ENCODE data around the gene KIAA1217.

Gene KIAA1217

DNA sequence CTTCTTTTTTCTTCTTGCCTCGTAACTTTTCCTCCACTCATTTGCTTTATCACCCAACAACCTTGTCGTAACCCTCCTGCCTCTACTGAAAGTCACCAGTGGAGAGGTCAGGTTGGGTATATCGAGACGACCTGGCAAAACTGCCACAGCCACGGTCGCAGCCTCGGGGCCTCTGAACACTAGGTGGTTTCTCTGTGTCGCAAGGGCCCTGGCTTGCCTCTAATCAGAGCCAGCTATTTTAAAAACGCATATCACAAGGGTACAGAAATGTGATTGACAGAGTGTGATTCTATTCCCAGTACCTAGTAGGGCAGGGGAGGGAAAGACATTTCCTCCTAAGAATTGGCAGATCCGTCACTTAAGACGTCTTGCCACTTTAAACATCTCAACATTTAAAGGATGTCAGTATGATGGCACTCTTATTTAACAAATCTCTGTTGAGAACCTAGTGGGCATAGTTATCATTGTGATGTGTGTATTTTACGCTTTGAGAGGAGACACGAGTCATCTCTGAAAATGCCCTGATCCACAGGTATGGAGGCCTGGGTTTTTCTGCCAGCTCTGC, 317.2 kb downstream of the KIAA1217 start:
- in situ Hi-C loops (cut with MboI; ENCODE audit: low sequenced_read_pairs), result no loop called here

- in situ Hi-C loops (cut with MboI; ENCODE audit: low sequenced_read_pairs), result no loop called here
Observed at GRCh38 chr10:24528946-24529345, 320.0 kb downstream of the KIAA1217 start.

DNA sequence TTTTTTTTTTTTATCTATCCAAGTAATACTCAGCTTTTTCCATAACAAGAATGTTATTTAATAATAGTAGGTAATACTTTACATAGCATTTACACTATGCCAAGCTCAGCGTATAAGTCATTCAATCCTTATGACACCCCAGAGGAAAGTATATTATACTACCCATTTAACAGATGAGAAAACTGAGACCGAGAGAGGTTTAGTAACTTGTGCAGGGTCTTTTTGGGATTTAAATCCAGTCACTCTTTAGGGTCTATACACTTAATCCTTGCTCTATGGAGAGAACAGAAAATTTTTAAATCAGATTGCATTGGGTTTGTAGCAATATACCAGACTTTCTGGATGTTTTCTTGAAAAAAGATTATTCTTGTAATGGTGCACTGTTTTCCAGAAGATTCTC, 322.5 kb downstream of the KIAA1217 start:
- in situ Hi-C loops (cut with MboI; ENCODE audit: low sequenced_read_pairs), result no loop called here

DNA sequence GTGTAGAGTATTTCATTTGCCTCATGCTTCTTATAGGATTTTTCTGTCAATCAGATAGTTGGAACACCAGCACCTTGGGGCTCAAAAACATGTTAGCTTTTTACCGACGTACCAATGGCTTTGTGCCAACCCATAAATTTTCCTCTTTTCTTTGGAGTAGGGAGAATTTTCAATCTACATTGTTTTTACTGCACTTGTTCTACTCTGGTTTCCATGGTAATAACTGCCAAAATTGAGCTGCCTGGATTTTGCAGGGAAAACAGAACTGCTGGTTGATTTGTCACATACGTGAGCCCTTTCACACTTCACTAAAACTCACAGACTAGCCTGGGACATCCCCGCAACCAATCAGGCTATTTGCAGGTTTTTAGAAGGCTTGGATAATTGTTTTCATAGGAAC, 325.0 kb downstream of the KIAA1217 start:
- in situ Hi-C loops (cut with MboI; ENCODE audit: low sequenced_read_pairs), result no loop called here

GRCh38 chr10:24536636-24537035, 327.7 kb downstream of the KIAA1217 start:
- in situ Hi-C loops (cut with MboI; ENCODE audit: low sequenced_read_pairs), result no loop called here

DNA sequence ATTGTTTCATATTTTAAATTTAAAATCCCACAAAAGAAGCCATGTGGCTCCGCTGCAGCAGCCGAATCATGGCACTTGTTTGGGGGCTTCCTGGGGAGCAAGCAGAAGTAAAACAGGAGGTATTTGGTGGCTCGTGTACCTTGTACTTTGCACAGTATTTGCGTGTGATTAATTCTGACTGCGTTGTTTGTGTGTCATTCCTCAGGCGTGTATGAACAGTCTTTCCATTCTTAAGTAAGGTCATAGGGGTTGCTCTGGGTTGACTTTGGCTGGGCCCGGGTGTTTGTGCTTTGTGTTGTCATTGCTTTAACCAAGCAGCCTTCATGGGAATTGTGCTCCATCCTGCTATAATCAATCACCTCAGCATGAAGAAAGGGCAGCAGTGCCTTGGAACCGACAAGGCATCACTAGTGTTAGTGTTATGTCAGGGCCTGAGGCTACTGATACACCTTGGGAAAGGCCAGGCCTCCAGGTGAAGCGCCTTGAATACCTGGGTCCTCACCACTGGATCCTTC, 332.4 kb downstream of the KIAA1217 start:
- in situ Hi-C loops (cut with MboI; ENCODE audit: low sequenced_read_pairs), result no loop called here

DNA sequence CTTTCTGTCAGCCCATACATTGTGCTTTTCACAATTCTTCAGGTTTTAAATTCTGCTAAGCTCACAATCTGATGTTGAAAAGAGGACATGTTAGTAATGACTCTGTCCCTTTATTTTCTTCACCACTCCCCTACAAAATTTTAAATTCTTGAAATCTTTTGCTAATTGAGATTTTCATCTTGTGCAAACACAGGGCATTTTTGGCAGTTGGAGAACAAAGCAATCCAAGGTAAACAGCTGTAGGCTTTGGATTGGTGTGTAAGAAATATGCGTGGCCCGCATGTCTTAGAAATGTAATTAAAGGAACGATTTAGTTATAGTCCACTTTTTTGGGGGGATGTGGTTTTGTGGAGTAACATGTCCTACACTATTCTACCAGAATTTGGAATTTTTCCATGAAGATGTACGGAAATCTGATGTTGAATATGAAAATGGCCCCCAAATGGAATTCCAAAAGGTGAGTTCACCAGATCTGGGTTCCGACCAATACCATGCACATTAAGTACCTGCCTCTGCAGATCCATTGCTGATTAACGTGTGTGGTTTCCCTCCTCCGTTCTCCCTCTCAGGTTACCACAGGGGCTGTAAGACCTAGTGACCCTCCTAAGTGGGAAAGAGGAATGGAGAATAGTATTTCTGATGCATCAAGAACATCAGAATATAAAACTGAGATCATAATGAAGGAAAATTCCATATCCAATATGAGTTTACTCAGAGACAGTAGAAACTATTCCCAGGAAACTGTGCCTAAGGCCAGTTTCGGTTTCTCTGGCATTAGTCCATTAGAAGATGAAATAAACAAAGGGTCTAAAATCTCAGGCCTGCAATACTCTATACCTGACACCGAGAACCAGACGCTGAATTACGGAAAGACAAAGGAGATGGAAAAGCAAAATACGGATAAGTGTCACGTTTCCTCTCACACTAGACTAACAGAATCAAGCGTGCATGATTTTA, 333.7 kb downstream of the KIAA1217 start:
- in situ Hi-C loops (cut with MboI; ENCODE audit: low sequenced_read_pairs), result no loop called here

DNA sequence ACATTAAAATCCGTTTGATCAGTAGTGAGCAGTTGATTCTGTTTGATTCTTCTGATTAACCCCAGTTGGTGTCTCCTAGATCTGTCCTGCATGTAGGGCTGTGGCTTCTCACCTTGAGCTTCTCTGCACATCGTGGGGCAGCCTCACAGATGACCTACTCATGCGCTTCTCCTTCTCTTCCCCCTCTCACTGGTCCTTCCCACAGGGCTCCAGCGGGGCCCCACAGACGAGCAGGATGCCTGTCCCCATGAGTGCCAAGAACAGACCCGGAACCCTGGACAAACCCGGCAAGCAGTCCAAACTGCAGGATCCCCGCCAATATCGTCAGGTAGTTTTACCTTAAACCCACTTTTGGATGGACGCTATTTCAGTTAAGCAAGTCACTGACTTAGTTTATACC, 335.8 kb downstream of the KIAA1217 start:
- in situ Hi-C loops (cut with MboI; ENCODE audit: low sequenced_read_pairs), result no loop called here

DNA sequence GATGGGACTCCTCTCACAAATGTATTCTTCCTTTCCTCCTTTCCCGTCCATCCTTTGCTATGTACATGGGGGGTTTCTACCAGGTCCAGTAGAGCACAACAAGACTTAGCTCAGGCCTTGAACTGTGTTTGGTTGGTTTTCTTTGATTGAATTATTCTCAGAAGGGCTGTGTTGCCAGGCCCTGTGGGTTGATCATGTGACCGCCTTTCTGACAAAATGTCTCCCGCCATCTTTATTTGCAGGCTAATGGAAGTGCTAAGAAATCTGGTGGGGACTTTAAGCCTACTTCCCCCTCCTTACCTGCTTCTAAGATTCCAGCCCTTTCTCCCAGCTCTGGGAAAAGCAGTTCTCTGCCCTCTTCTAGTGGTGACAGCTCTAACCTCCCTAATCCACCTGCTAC, 336.6 kb downstream of the KIAA1217 start:
- in situ Hi-C loops (cut with MboI; ENCODE audit: low sequenced_read_pairs), result no loop called here

DNA sequence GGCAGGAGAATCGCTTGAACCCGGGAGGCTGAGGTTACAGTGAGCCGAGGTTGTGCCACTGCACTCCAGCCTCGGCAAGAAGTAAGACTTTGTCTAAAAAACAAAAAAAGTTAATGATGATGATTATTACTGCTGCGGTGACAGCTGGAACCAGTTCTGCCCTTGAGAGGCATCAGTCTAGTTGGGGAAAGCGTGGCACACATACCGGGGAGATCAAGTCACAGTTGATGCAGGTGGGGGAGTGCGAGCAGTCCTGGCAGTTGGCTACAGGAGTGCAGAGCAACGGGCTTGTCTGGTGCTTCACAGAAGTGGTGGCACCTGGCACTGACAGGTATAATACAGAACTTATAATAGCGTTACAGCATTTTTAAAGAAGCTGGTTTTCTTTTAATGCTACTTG, 341.7 kb downstream of the KIAA1217 start:
- in situ Hi-C loops (cut with MboI; ENCODE audit: low sequenced_read_pairs), result no loop called here

DNA sequence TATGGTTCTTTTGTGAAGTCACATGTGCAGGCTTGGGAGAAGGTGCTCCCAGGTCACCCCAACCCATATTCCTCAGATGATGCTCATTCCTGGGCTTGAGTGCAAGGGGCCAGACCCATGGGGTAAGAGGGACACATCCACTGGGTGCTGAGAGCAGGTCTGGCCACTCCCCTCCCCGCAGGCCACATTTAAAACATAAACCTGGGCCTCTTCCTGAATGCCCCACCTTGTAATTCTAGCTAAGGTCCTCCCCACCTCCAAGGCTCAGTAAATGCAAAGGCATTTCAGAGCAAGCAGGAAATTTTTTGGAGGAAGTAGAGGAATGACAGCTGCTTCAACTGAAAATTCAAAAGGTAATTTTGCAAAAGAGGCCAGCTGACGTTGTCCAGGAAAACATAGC, 342.2 kb downstream of the KIAA1217 start:
- in situ Hi-C loops (cut with MboI; ENCODE audit: low sequenced_read_pairs), result no loop called here

GRCh38 chr10:24552346-24553016, 343.5 kb downstream of the KIAA1217 start:
- in situ Hi-C loops (cut with MboI; ENCODE audit: low sequenced_read_pairs), result no loop called here

DNA sequence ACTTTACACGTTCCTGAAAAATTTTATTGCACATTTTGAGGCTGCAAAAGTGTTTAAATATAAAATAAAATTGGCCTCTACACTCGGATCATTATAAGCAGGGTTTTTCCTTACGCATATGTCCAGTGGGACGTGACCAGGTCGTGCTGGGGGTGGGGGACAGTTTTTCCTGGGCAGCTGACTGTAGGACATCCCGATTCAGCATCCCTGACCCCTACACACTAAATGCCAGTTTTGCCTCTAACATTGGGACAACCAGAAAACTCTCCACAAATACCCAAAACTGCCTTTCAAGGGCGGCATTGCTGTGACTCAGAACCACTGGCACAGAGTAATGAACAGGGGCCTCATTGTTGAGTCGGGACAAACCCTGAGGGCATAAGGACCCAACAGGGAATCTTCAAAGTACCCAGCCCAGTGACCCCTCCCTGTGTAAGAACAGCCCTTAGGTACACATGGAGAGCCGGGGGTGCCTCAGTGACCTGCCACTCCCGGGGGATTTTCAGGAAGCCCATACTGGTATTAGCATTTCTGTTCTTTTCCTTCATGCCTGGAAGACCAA, 344.2 kb downstream of the KIAA1217 start:
- in situ Hi-C loops (cut with MboI; ENCODE audit: low sequenced_read_pairs), result no loop called here

DNA sequence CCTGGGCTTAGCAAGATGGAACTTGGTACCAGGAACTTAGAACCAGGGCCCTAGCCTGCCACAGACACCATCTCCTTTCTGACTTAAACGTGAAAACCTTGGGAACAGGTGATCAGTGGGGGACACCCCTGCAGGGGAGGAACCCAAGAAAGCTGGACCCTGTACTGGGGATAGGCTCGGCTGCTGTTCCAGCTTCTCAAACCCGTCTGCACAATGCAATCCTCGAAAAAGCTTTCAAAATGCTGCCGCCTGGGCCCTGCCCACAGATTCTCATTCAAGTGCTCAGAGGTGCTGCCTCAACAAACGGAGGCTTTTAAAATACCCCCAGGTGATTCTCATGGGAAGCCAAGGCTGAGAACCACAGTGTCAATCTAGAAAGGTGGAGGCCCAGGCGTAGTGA, 345.1 kb downstream of the KIAA1217 start:
- in situ Hi-C loops (cut with MboI; ENCODE audit: low sequenced_read_pairs), result no loop called here

GRCh38 chr10:24556126-24556749, 347.3 kb downstream of the KIAA1217 start:
- in situ Hi-C loops (cut with MboI; ENCODE audit: low sequenced_read_pairs), result no loop called here

DNA sequence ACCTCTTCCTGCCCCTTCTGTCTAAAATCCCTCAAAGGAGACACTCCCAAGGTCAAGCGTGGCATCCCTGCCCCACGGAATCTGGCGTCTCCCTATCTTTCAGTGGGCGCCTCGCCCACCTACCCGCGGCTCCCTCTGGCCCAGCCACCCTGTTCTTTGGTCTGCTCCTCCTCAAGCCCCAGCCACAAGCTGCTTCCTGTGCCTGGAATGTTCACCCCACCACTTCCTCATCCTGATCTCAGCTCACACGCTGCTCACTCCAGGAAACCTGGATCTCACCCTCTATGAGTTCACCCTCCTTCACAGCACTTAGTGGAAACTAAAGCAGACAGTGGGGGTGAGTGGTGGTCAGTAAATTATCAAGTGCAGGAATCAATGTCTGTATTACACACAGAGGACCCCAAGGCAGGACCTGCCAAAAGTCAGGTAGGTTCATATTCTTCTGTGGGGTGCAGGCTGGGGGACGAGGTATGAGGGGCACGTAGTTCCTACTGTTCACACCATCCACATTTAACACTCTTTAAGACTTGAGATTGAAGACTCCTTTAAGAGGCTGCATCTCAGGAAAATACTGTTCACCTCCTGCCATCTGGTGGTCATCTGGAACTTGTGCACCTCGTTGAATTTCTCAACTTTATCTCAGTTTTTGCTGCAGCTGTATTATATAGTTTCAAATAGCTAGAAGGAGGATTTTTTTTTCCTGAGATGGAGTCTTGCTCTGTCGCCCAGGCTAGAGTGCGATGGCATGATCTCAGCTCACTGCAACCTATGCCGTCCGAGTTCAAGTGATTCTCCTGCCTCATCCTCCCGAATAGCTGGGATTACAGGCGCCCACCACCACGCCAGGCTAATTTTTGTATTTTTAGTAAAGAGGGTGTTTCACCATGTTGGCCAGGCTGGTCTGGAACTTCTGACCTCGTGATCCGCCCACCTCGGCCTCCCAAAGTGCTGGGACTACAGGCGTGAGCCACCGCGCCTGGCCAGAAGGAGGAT, 348.1 kb downstream of the KIAA1217 start:
- in situ Hi-C loops (cut with MboI; ENCODE audit: low sequenced_read_pairs), result no loop called here

DNA sequence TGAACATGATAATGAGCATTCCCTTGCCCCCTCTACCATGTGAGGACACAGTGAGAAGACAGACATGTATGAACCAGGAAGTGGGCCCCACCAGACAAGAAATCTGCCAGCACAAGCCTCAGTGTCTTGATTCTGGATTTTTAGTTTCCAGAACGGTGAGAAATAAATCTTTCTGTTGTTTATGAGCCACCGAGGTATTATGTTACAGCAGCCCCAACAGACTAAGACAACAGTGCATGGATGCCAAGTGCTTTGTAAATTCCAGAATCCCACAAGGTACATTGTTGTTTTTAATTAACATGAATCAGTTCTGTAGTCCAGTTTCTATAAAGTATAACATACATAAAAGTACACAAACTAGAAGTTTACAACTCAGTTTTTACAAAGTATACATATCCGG, 352.5 kb downstream of the KIAA1217 start:
- in situ Hi-C loops (cut with MboI; ENCODE audit: low sequenced_read_pairs), result no loop called here

DNA sequence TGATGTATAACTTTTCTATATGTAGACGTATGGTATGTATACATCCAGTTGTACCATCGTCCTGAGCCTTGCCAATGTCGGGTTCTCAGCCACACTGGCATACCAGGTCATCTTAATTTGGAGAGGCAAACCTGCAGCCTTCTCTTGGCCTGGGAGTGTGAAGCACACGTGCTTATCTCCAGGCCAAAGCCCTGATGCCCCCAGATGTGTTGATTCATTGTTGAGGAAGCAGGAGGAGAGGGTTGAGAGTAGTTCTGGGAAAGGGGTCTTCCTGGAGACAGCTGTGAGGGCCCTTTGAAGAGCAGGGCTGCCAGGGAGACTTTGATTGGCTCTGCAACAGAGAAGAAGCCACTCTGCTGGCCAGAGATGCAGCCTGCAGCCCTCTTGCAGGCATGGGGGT, 359.1 kb downstream of the KIAA1217 start:
- in situ Hi-C loops (cut with MboI; ENCODE audit: low sequenced_read_pairs), result no loop called here

DNA sequence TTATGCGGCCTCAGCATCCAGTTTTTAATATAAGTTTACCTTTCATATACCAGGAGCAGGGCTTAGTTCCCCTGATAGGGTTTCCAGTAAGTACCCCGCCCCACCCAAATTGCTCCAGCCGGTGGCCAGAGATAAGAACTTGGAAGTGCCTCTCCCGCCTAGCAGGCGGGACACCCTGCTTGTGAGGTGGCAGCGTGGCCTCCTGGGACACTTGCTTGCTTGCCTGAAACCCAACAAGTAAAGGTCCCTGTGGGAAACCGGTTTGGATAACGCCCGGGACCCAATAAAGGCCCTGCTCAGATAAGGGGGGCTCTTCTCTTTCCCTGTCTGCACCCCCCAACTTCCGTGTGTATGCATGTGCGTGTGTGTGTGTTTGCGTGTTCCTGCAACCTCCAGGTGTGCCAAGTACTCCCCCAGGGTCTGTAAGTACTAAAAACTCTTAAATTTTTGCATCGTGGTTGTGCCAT, 360.4 kb downstream of the KIAA1217 start:
- in situ Hi-C loops (cut with MboI; ENCODE audit: low sequenced_read_pairs), result no loop called here

Data from HL-60/S4 treated with retinoic acid at 250 ng/mL for 4 days and 3 days (cell line).